ENCODE data around the gene ORM1. TPM values are rescaled to one million over a fixed set of nuclear protein-coding genes. Genes with fewer than 3 reads are reported as not detected.
"Not testable (repeated sequence)": the region's sequence is repeated elsewhere in the genome, so short reads cannot be mapped to it uniquely, and the experiment has no call there.

ORM1 gene
- total RNA-seq, 2 experiments from 2014 or later, result not detected

- Histone ChIP-seq H3K9me3 (ENCODE audit: low read length) (no peaks in the 10 kb centered on the region), H2AFZ (ENCODE audit: low read length) (no peak overlapping the region), H3K4me1 (ENCODE audit: insufficient read depth, low read length, poor library complexity, severe bottlenecking) (no peaks in the 10 kb centered on the region), H3K79me2 (ENCODE audit: insufficient read depth, low read depth, low read length) (no peaks in the 10 kb centered on the region), H3K27ac (ENCODE audit: low read depth, low read length, poor library complexity, severe bottlenecking) (no peak overlapping the region), H3K9me2 (ENCODE audit: insufficient read depth, low read length) (no peaks in the 10 kb centered on the region), H3K36me3 (ENCODE audit: insufficient read depth, low read length) (no peaks in the 10 kb centered on the region), H3K4me3 (ENCODE audit: low read depth, low read length, poor library complexity, severe bottlenecking) (no peak overlapping the region), H3K4me2 (ENCODE audit: low read length) (no peak overlapping the region), H4K20me1 (ENCODE audit: insufficient read depth, low read length) (no peaks in the 10 kb centered on the region)
- BruUV-seq (replicated peaks), result no TSS peak
- CTCF ChIA-PET (ENCODE audit: unreplicated experiment), result interaction anchor here (1.0 kb wide), 1 partner anchor 71 kb away, joined by 3 read pairs; no protein-coding TSS in a partner anchor
- intact Hi-C loops (cut with micrococcal nuclease; ENCODE audit: unreplicated experiment), result no loop called here
- TF ChIP-seq EZH2phosphoT487 (IDR thresholded peaks at IDR 0.05; ENCODE audit: borderline replicate concordance, low read depth, low read length) (no peak), CTCF (conservative IDR thresholded peaks at IDR 0.05; ENCODE audit: low read length) (no peak)
- no peak for DNase-seq (ENCODE audit: low spot score)
- POLR2A ChIA-PET, result no interaction called here
Observed at GRCh38 chr9:114319147-114319546, 3.8 kb upstream of the ORM1 start.

- H2AFZ ChIP-seq (ENCODE audit: low read length); POLR2A ChIA-PET: not testable (repeated sequence)
Observed at GRCh38 chr9:114320710-114321109, 2.2 kb upstream of the ORM1 start.

GRCh38 chr9:114321759-114322158 is 1.1 kb upstream of the ORM1 start:
- ChIA-PET CTCF (ENCODE audit: unreplicated experiment) (no interaction called here), POLR2A (no interaction called here)
- Histone ChIP-seq H3K36me3 (ENCODE audit: insufficient read depth, low read length) (no peaks in the 10 kb centered on the region), H3K9me2 (ENCODE audit: insufficient read depth, low read length) (no peaks in the 10 kb centered on the region), H3K27ac (ENCODE audit: low read depth, low read length, poor library complexity, severe bottlenecking) (no peak overlapping the region), H2AFZ (ENCODE audit: low read length) (no peak overlapping the region), H4K20me1 (ENCODE audit: insufficient read depth, low read length) (no peaks in the 10 kb centered on the region), H3K79me2 (ENCODE audit: insufficient read depth, low read depth, low read length) (no peaks in the 10 kb centered on the region), H3K4me3 (ENCODE audit: low read depth, low read length, poor library complexity, severe bottlenecking) (no peak overlapping the region), H3K4me2 (ENCODE audit: low read length) (no peak overlapping the region), H3K9me3 (ENCODE audit: low read length) (no peaks in the 10 kb centered on the region), H3K4me1 (ENCODE audit: insufficient read depth, low read length, poor library complexity, severe bottlenecking) (no peaks in the 10 kb centered on the region)
- intact Hi-C loops (cut with micrococcal nuclease; ENCODE audit: unreplicated experiment), result no loop called here
- DNase-seq (ENCODE audit: low spot score), result no peak
- TF ChIP-seq EZH2phosphoT487 (IDR thresholded peaks at IDR 0.05; ENCODE audit: borderline replicate concordance, low read depth, low read length) (no peak), CTCF (conservative IDR thresholded peaks at IDR 0.05; ENCODE audit: low read length) (no peak)
- BruUV-seq (replicated peaks), result no TSS peak

More at GRCh38 chr9:114320710-114321109, 2.2 kb upstream of the ORM1 start:
- H3K4me1 ChIP-seq (ENCODE audit: insufficient read depth, low read length, poor library complexity, severe bottlenecking); H3K4me3 ChIP-seq (ENCODE audit: low read depth, low read length, poor library complexity, severe bottlenecking); H3K4me2 ChIP-seq (ENCODE audit: low read length); CTCF ChIA-PET (ENCODE audit: unreplicated experiment); DNase-seq (ENCODE audit: low spot score); H3K9me3 ChIP-seq (ENCODE audit: low read length); H3K36me3 ChIP-seq (ENCODE audit: insufficient read depth, low read length); H3K27ac ChIP-seq (ENCODE audit: low read depth, low read length, poor library complexity, severe bottlenecking); H4K20me1 ChIP-seq (ENCODE audit: insufficient read depth, low read length); H3K9me2 ChIP-seq (ENCODE audit: insufficient read depth, low read length); H3K79me2 ChIP-seq (ENCODE audit: insufficient read depth, low read depth, low read length); intact Hi-C loops (cut with micrococcal nuclease; ENCODE audit: unreplicated experiment); BruUV-seq (replicated peaks): not testable (repeated sequence)

GRCh38 chr9:114322160-114322818 is 609 bp upstream of the ORM1 start:
- POLR2A ChIA-PET, result interaction anchor here (0.6 kb wide), 1 partner anchor 236 kb away, joined by 3 read pairs; no protein-coding TSS in a partner anchor
- H3K79me2 ChIP-seq (ENCODE audit: insufficient read depth, low read depth, low read length); H3K4me1 ChIP-seq (ENCODE audit: insufficient read depth, low read length, poor library complexity, severe bottlenecking); H4K20me1 ChIP-seq (ENCODE audit: insufficient read depth, low read length); H2AFZ ChIP-seq (ENCODE audit: low read length); H3K36me3 ChIP-seq (ENCODE audit: insufficient read depth, low read length); H3K9me3 ChIP-seq (ENCODE audit: low read length); H3K9me2 ChIP-seq (ENCODE audit: insufficient read depth, low read length); H3K27ac ChIP-seq (ENCODE audit: low read depth, low read length, poor library complexity, severe bottlenecking); intact Hi-C loops (cut with micrococcal nuclease; ENCODE audit: unreplicated experiment); CTCF ChIA-PET (ENCODE audit: unreplicated experiment); H3K4me3 ChIP-seq (ENCODE audit: low read depth, low read length, poor library complexity, severe bottlenecking); DNase-seq (ENCODE audit: low spot score); BruUV-seq (replicated peaks); H3K4me2 ChIP-seq (ENCODE audit: low read length): not testable (repeated sequence)

GRCh38 chr9:114323849-114324248 is 951 bp downstream of the ORM1 start:
- POLR2A ChIA-PET; H4K20me1 ChIP-seq (ENCODE audit: insufficient read depth, low read length); CTCF ChIA-PET (ENCODE audit: unreplicated experiment); H3K79me2 ChIP-seq (ENCODE audit: insufficient read depth, low read depth, low read length); H3K4me3 ChIP-seq (ENCODE audit: low read depth, low read length, poor library complexity, severe bottlenecking); BruUV-seq (replicated peaks); H3K27ac ChIP-seq (ENCODE audit: low read depth, low read length, poor library complexity, severe bottlenecking); H3K9me3 ChIP-seq (ENCODE audit: low read length); H3K9me2 ChIP-seq (ENCODE audit: insufficient read depth, low read length); H3K4me1 ChIP-seq (ENCODE audit: insufficient read depth, low read length, poor library complexity, severe bottlenecking); H3K36me3 ChIP-seq (ENCODE audit: insufficient read depth, low read length); DNase-seq (ENCODE audit: low spot score); H3K4me2 ChIP-seq (ENCODE audit: low read length); intact Hi-C loops (cut with micrococcal nuclease; ENCODE audit: unreplicated experiment); H2AFZ ChIP-seq (ENCODE audit: low read length): not testable (repeated sequence)
